ENCODE data around the gene NTHL1. TPM values are rescaled to one million over a fixed set of nuclear protein-coding genes. Genes with fewer than 3 reads are reported as not detected.

Gene NTHL1
- total and polyA plus RNA-seq, 2 of the 8 experiments (the other 6 are each of a cell fraction or from before 2014, with no cell fraction given), result 70.9 to 150 TPM

DNA sequence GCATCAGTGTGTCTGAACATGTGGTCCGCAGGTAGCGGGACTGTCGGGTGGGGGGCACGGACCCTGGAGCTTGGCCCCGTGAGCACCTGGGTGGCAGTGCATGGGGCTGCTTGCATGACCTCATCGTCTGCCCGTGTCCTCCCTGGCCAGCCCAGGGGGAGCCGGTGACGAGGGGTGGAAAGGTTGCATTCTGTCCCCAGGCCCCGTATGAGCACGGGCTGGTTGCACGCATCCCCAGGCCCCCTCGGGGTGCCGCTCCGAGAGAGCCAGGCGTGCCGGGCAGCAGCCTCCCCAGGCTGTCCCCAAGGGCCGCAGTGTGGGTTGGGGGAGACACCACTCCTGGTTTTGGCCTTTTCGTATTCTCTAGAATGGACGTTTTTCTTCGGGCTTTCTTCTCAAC is 30.1 kb upstream of the NTHL1 start (continued):
- TF ChIP-seq, protein P1, sequence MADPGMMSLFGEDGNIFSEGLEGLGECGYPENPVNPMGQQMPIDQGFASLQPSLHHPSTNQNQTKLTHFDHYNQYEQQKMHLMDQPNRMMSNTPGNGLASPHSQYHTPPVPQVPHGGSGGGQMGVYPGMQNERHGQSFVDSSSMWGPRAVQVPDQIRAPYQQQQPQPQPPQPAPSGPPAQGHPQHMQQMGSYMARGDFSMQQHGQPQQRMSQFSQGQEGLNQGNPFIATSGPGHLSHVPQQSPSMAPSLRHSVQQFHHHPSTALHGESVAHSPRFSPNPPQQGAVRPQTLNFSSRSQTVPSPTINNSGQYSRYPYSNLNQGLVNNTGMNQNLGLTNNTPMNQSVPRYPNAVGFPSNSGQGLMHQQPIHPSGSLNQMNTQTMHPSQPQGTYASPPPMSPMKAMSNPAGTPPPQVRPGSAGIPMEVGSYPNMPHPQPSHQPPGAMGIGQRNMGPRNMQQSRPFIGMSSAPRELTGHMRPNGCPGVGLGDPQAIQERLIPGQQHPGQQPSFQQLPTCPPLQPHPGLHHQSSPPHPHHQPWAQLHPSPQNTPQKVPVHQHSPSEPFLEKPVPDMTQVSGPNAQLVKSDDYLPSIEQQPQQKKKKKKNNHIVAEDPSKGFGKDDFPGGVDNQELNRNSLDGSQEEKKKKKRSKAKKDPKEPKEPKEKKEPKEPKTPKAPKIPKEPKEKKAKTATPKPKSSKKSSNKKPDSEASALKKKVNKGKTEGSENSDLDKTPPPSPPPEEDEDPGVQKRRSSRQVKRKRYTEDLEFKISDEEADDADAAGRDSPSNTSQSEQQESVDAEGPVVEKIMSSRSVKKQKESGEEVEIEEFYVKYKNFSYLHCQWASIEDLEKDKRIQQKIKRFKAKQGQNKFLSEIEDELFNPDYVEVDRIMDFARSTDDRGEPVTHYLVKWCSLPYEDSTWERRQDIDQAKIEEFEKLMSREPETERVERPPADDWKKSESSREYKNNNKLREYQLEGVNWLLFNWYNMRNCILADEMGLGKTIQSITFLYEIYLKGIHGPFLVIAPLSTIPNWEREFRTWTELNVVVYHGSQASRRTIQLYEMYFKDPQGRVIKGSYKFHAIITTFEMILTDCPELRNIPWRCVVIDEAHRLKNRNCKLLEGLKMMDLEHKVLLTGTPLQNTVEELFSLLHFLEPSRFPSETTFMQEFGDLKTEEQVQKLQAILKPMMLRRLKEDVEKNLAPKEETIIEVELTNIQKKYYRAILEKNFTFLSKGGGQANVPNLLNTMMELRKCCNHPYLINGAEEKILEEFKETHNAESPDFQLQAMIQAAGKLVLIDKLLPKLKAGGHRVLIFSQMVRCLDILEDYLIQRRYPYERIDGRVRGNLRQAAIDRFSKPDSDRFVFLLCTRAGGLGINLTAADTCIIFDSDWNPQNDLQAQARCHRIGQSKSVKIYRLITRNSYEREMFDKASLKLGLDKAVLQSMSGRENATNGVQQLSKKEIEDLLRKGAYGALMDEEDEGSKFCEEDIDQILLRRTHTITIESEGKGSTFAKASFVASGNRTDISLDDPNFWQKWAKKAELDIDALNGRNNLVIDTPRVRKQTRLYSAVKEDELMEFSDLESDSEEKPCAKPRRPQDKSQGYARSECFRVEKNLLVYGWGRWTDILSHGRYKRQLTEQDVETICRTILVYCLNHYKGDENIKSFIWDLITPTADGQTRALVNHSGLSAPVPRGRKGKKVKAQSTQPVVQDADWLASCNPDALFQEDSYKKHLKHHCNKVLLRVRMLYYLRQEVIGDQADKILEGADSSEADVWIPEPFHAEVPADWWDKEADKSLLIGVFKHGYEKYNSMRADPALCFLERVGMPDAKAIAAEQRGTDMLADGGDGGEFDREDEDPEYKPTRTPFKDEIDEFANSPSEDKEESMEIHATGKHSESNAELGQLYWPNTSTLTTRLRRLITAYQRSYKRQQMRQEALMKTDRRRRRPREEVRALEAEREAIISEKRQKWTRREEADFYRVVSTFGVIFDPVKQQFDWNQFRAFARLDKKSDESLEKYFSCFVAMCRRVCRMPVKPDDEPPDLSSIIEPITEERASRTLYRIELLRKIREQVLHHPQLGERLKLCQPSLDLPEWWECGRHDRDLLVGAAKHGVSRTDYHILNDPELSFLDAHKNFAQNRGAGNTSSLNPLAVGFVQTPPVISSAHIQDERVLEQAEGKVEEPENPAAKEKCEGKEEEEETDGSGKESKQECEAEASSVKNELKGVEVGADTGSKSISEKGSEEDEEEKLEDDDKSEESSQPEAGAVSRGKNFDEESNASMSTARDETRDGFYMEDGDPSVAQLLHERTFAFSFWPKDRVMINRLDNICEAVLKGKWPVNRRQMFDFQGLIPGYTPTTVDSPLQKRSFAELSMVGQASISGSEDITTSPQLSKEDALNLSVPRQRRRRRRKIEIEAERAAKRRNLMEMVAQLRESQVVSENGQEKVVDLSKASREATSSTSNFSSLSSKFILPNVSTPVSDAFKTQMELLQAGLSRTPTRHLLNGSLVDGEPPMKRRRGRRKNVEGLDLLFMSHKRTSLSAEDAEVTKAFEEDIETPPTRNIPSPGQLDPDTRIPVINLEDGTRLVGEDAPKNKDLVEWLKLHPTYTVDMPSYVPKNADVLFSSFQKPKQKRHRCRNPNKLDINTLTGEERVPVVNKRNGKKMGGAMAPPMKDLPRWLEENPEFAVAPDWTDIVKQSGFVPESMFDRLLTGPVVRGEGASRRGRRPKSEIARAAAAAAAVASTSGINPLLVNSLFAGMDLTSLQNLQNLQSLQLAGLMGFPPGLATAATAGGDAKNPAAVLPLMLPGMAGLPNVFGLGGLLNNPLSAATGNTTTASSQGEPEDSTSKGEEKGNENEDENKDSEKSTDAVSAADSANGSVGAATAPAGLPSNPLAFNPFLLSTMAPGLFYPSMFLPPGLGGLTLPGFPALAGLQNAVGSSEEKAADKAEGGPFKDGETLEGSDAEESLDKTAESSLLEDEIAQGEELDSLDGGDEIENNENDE (IDR thresholded peaks at IDR 0.05; ENCODE audit: insufficient replicate concordance, low read length), result no peak
- TF ChIP-seq TCF12 (IDR thresholded peaks at IDR 0.05; ENCODE audit: low read depth, low read length) (no peak), JUND (IDR thresholded peaks at IDR 0.05; ENCODE audit: low read length) (no peak), KDM5A (IDR thresholded peaks at IDR 0.05; ENCODE audit: low read length) (no peak), SP4 (IDR thresholded peaks at IDR 0.05; ENCODE audit: low read length) (no peak), ASH2L (IDR thresholded peaks at IDR 0.05; ENCODE audit: low read length) (no peak), KDM1A (IDR thresholded peaks at IDR 0.05; ENCODE audit: borderline replicate concordance, low read length) (no peak), SAP30 (IDR thresholded peaks at IDR 0.05; ENCODE audit: insufficient read depth, insufficient replicate concordance, low read length) (no peak), BACH1 (IDR thresholded peaks at IDR 0.05; ENCODE audit: low read length) (no peak), BCL11A (IDR thresholded peaks at IDR 0.05; ENCODE audit: low read depth in 2 of 2, low read length in 2 of 2) (no peak), RXRA (IDR thresholded peaks at IDR 0.05; ENCODE audit: insufficient read depth, low read depth, low read length) (no peak)

Measured in H1 (cell line).